WERI-Rb-1 (cell line): ENCODE measurements around the gene LATS1.
"Not testable (repeated sequence)": the region's sequence is repeated elsewhere in the genome, so short reads cannot be mapped to it uniquely, and the experiment has no call there.

ENCODE experiments used
- DNase-seq: peaks from one replicate; pipeline ENCODE4 v3.0.0-alpha.2; 2020
- H3K27ac ChIP-seq: fragments of 250-450 bp; sonication (Bioruptor Pico); 2 replicates; pipeline ENCODE4 v1.5.1; 2020; ENCODE audit warnings: mild to moderate bottlenecking, moderate library complexity
- H3K27me3 ChIP-seq: fragments of 250-450 bp; sonication (Bioruptor Pico); 2 replicates; pipeline ENCODE4 v1.5.1; 2021; ENCODE audit warnings: mild to moderate bottlenecking, low read depth, moderate library complexity; ENCODE audit not compliant: insufficient read depth, severe bottlenecking
- H3K36me3 ChIP-seq: fragments of 250-450 bp; sonication (Bioruptor Pico); 2 replicates; pipeline ENCODE4 v1.5.1; 2020; ENCODE audit warnings: mild to moderate bottlenecking, moderate library complexity
- H3K4me3 ChIP-seq: 2 replicates; pipeline ENCODE4 v1.5.1; 2011; ENCODE audit warnings: low read depth, mild to moderate bottlenecking, control low read depth, low read length
- H3K9me3 ChIP-seq: fragments of 250-450 bp; sonication (Bioruptor Pico); 2 replicates; pipeline ENCODE4 v1.5.1; 2021; ENCODE audit warnings: mild to moderate bottlenecking, moderate library complexity; ENCODE audit not compliant: severe bottlenecking
- TF ChIP-seq, protein P1 (sequence below): IDR thresholded peaks from 2 replicates; pipeline ENCODE4 v1.5.1; 2011; ENCODE audit warnings: low read depth, mild to moderate bottlenecking, control low read depth, inconsistent platforms, low read length

Gene LATS1

DNA sequence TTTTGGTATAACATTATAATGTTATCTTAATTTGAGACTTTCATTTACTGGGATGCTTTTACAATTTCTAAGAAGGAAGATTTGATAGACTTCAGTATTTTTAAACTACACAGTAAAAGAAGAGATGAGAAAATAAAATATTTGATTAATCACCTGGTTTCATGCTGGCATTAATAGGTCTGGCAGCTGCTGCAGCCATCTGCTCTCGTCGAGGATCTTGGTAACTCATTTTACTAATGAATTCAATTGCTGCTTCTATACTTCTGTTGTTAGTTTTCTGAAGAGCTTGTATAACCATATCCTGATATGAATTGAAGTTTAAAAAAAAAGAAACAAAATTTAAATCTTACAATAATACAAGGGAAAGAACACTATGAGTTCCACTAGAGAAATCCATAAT lies 23.0 kb downstream of the LATS1 start:
- Histone ChIP-seq H3K27me3 (no peaks in the 10 kb centered on the region), H3K36me3 (peaks cover 43% of the 10 kb centered on the region), H3K9me3 (no peaks in the 10 kb centered on the region), H3K27ac (peak overlapping the region; percentile 81), H3K4me3 (no peak overlapping the region)
- peak; percentile 36 for DNase-seq
- TF ChIP-seq, protein P1, sequence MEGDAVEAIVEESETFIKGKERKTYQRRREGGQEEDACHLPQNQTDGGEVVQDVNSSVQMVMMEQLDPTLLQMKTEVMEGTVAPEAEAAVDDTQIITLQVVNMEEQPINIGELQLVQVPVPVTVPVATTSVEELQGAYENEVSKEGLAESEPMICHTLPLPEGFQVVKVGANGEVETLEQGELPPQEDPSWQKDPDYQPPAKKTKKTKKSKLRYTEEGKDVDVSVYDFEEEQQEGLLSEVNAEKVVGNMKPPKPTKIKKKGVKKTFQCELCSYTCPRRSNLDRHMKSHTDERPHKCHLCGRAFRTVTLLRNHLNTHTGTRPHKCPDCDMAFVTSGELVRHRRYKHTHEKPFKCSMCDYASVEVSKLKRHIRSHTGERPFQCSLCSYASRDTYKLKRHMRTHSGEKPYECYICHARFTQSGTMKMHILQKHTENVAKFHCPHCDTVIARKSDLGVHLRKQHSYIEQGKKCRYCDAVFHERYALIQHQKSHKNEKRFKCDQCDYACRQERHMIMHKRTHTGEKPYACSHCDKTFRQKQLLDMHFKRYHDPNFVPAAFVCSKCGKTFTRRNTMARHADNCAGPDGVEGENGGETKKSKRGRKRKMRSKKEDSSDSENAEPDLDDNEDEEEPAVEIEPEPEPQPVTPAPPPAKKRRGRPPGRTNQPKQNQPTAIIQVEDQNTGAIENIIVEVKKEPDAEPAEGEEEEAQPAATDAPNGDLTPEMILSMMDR, result no peak

DNA sequence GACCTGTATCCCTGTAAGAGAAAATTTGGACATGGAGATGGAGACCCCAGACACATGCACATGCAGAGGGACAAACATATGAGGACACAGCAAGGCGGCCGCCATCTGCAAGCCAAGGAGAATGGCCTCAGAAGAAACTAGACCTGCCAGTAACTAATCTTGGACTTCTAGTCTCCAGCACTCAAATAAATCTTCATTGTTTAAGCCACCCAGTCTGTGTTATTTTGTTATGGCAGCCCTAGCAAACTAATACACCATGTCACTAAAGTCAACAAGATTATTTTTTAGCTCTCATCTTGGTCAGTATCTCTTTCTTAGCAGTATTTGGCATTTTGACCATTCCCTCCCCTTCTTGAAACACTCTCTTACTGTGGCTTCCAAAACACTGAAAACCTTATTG lies 26.7 kb downstream of the LATS1 start:
- Histone ChIP-seq H3K36me3 (peaks cover 42% of the 10 kb centered on the region), H3K27me3 (no peaks in the 10 kb centered on the region), H3K4me3 (no peak overlapping the region), H3K27ac (no peak overlapping the region), H3K9me3 (no peaks in the 10 kb centered on the region)
- DNase-seq, result no peak
- TF ChIP-seq, protein P1, result no peak

DNA sequence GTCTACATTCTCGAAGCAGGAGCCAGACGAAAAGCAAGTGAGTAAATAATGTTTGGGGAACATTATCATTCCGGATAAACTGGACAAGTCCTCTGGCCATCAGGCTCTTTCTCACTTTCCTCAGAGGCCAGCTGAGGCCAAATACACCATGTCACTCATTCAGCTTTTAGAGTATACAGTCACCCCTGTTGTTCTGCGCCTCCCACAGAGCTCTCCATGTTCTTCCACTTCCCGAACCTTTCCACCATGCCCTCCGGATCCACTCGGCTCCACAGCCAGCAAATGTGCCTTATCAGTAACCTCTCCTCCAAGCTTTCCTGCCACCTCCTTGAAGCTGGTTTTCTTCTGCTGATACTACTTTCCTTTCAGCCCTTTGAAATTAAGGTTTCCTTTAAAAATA lies 31.7 kb downstream of the LATS1 start:
- no peak overlapping the region for H3K27ac ChIP-seq
- TF ChIP-seq, protein P1, result no peak
- no peak for DNase-seq
- H3K4me3 ChIP-seq, result no peak overlapping the region
- no peaks in the 10 kb centered on the region for H3K27me3 ChIP-seq
- no peaks in the 10 kb centered on the region for H3K9me3 ChIP-seq
- H3K36me3 ChIP-seq, result peaks cover 32% of the 10 kb centered on the region

DNA sequence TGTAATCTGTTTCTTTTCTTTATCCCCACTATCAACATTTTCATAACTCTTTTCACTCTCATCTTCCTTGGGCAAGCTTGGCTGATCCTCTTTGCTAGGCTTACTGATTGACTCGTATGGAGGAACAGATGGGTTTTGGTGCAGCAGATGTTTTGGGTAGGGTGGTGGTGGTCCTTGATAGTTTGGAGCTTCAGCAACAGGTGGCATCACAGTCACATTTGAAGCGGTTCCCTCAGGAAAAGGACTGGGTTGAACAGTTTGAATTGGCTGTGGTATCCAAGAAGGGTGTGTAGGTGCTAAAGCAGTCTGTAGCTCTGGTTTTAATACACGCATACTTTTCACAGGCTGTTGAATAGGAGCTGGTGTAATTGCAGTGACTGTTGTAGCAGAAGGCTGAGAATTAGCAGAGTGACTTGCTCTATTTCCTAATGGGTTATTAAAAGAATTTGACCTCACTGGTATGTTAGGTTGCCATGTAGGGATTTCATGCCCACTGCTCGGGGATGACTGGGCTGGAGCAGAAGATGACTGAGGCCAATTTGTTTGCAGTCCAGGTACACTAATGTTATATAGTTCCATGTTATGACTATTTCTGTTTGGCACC lies 34.5 kb downstream of the LATS1 start:
- peak; percentile 36 for DNase-seq
- H3K9me3 ChIP-seq, result no peaks in the 10 kb centered on the region
- no peak overlapping the region for H3K4me3 ChIP-seq
- peaks cover 43% of the 10 kb centered on the region for H3K36me3 ChIP-seq
- no peaks in the 10 kb centered on the region for H3K27me3 ChIP-seq
- H3K27ac ChIP-seq, result no peak overlapping the region
- TF ChIP-seq, protein P1, result no peak

DNA sequence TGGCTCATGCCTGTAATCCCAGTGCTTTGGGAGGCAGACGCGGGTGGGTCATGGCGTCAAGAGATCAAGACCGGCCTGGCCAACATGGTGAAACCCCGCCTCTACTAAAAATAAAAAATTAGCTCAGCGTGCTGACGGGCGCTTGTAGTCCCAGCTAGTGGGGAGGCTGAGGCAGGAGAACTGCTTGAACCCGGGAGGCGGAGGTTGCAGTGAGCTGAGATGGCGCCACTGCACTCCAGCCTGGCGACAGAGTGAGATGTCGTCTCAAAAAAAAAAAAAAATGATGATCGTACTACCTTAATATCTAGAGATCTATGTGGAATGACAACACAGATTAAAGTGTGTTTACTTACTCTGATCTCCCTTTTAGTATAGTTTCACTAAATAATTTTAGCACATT lies 36.1 kb downstream of the LATS1 start:
- not testable (repeated sequence) for H3K4me3 ChIP-seq, DNase-seq, H3K27ac ChIP-seq, H3K9me3 ChIP-seq, H3K27me3 ChIP-seq
- H3K36me3 ChIP-seq, result peaks cover 43% of the 10 kb centered on the region

DNA sequence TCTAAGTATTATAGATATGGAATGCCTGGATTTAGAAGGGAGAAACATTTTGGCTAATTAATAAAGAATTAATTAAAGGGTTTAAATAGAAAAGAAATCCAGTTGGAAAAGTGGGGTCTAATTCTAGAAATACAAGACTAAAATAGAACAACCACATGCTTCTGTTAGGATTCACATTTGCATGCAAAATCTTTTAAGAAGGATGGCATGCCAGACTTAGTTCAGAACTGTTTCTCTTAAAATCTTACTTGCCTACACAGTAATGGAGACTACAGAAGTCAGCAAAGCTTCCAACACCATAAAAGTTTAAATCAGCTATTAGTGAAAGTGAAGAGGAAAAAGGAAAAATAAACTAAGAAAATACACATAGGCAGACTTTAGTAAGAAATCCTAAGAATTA lies 36.7 kb downstream of the LATS1 start:
- no peaks in the 10 kb centered on the region for H3K9me3 ChIP-seq
- peaks cover 49% of the 10 kb centered on the region for H3K36me3 ChIP-seq
- TF ChIP-seq, protein P1, result no peak
- no peaks in the 10 kb centered on the region for H3K27me3 ChIP-seq
- no peak overlapping the region for H3K27ac ChIP-seq
- H3K4me3 ChIP-seq, result no peak overlapping the region
- no peak for DNase-seq
